Activated CD4-positive, alpha-beta T cell treated with anti-CD3 and anti-CD28 coated beads, Interleukin-2, amount 50 U/mL, for 24 hours (primary cell): ENCODE data around the gene CUL1.
"Not testable (repeated sequence)": the region's sequence is repeated elsewhere in the genome, so short reads cannot be mapped to it uniquely, and the experiment has no call there.

Experiments
- DNase-seq, 2 donors: peaks; one replicate each; pipeline ENCODE4 v3.0.0-alpha.2; 2020; ENCODE audit warnings: low read depth in 1 of 2, low spot score in 1 of 2

The CUL1 gene

DNA sequence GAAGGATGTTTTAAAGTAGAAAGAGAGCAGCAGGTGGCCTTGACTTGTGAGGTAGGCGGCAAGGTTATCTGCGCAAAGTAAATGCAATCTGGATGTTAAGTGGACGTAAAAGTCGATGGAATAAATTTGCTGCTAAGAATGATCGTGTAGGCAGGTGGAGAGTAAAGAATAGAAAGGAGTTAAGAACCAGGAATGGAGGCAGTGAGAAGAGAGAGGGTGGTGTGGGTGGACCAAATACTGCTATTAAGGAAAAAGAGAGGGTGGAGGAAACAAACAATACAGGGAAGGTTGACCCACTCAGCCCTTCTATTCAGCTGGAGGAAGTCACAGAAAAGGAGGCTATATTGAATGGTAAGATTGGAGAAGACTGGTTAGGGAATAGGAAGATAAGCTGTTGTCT lies 1.9 kb upstream of the CUL1 start:
- no peak for DNase-seq

DNA sequence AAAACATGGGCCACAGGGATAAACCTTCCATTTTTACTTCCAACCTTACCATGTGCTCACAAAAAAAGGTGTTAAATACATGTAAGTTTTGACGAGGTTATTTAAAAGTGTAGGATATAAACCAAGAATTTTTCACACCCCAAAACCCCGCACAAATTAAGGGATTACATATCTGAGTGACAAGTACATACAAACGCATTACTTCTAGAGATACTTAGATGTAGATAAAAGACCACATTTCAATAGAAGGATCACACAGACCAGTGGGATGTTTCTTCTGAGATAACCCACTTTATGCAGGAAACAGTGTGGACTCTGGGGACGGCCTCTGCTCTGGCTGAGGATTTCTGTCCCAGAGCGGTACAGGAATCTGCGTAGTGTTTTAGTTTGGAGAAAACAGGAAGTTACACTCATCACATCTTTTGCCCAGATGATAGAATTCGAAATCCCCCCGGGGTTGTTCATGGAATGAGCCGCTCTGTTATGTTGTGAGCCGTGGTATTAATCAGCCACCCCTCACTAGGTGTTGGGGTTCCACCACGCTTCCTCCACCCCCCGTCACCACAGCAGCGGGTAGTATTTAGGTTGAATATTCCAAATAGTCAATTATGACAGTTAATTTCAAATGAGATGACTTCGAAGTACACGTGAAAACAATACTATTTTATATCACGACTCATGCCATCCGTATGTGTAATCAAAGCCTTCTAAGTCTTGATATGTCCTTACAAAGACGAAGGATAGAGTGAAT lies 1.3 kb upstream of the CUL1 start:
- DNase-seq: peak; percentile 20 to 65

DNA sequence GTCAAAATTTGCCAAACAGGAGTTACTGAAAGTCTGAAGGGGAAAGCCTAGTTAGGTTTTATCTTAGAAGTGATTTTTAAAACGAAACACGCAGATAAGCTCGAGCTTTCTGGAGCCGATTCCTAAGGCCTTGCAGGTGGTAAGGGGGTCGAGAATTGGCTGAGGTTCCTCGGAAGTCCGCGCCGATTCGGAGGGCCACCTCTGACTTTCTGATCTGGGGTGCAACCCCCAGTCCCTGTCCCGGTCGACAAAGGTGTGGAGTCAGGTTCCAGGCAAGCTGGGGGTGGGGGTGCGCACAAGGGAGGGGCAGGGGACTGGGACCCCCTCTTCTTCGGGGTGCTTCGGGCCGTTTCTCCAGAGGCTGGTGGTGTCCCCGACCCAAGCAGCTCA lies 701 bp upstream of the CUL1 start:
- DNase-seq: no peak

DNA sequence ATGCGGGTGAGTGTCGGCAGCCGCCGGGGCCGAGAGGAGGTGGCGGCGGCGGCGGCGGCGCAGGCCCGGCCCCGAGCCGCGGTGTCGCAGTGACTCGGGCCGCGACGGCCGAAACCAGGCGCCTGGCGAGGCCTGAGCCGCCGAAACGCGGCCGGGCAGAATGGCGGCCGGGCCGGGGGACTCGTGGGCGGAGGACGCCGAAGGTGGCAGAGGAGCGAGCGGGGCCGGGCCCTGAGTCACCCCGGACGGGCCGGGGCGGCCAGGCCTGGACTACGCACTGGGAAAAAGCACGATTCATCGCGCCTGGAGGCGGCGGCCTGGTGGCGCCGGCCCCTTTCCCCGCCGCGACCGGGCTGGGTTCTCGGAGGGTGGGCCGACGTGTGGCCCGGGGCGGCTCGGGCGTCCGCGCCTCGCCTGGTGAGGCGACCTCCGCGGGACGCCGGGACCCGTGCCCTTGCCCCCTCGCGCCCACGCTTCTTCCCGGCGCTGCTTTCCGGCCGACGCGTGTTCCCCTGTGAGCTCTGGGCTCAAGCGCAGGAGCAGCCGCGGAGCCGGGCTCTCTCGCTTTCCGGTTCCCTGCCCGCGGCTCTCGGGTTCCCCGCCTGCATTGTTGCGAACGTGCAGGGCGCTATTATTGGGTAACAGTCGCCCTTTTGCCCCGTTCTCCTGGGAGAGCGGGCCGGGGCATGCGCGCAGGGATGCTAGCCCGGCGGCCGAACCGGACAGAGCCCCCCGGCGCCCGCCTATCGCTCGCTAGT lies 500 bp downstream of the CUL1 start:
- DNase-seq: peak; percentile 18 to 28

DNA sequence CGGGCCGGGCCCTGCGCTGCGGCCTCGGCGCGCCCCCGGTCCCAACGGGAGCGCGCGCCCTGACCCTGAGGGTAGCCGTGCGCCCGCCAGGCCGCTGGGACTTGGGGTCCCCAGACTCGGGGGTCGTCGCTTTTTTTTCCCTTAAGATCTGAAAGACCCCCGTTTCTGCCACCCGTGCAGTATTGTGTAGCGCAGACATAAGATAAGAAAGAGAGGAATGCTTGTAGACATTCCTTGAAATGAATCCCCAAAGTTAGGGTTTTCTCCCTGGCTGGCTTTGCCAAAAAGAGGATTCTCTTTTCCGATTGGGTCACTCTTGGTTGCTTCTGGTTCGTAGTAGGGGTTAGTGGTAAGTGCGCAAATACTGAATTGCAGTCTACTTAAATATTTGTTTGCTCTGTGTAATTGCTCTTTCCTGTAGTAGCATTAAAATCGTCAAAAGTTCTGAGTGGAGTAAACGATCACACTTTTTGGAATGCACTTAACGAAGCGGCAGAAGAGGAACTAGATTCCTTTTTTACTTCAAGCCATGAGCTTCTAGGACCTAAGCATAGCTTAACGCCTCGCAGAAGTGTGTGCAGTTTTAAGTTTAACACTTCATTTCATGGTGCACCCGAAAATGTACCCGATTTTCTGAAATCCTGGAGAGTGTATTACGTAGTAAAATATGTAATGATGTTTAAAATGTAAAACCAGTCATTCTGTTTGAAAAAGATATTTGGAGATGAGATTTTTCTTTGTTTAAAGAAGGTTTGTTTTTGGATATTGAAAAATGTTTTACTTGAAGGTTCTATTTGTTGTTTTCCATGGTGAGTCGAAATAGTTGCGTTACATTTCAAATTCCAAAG lies 1.3 kb downstream of the CUL1 start:
- no peak for DNase-seq

DNA sequence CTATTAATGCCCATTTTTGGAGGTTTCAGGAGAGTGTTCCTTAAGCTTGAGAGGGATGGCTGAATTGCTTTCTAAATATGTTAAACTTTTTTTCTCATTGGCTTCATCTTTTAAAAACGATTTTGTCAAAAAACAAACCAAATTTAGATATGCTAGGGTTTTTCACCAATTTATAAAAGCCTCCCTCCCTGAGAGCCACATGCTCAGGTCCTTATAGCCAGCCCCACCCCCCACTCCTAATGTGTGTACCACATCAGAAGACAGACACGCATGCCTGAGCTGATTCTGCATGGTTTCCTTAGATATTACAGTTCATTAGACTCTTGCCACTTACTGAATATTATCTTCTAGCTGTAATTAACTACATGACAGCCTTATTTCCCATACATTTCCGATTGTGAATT lies 2.0 kb downstream of the CUL1 start:
- peak in 1 of 2 donors; percentile 39 for DNase-seq

DNA sequence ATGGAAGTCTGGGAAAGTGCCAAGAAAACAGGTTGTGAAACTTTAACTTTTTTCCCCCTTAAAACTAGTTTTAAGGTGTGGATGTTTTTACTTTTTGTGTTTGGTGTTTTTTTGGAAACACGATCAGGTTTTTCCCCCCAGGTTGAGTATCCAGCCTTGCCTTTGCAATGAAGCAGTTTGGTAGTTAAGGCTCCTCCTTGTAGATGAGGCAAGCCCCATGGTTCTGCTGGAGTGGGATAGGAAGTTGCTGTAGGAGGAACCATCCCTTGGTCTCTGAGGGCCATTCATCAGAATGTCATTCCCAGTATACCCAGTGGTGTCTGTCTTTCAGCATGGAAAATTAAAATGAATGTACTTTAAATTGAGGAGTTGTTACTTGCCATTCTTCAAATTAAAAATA lies 2.7 kb downstream of the CUL1 start:
- no peak for DNase-seq

DNA sequence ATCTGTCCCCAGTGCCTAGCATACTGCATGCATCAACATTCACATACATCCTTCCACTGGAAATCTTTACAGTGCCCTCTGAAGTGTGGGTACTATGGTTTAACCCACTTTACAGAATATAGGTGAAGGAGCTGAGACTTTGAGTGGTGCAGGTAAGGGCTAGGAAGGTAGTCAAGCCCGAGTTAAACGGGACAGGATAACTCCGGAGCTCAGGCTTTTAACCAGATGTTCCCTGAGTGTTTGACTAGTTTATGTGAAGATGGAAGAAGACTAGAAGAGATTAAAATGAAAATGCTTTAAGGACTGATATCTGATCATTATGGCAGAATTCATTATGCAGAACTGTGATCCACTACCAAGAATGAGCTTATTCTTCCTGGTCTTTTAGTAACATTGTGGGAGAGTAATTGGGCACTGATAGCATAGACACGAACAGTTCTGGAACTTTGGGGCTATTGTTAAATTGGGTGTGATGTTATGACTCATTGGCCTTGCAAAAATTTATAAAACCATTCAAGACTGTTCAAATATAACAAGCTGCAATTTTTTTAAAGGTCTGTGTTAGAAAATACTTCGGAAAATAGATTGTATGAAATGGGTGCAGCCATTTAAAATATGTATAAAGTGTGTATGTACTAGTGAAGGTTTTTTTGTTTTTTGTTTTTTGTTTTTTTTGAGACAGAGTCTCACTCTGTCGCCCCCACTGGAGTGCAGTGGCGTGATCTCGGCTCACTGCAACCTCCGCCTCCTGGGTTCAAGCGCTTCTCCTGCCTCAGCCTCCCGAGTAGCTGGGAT lies 4.4 kb downstream of the CUL1 start:
- no peak for DNase-seq

DNA sequence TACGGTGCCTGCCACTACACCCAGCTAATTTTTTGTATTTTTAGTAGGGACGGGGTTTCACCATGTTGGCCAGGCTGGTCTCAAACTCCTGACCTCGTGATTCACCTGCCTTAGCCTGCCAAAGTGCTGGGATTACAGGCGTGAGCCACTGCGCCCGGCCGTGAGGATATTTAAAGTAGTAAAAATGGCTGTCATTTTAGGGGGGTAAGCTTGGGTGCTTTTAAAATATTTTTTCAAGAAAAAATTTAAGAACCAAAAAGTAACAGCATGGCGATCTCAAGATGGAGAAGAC lies 4.9 kb downstream of the CUL1 start:
- not testable (repeated sequence) for DNase-seq

DNA sequence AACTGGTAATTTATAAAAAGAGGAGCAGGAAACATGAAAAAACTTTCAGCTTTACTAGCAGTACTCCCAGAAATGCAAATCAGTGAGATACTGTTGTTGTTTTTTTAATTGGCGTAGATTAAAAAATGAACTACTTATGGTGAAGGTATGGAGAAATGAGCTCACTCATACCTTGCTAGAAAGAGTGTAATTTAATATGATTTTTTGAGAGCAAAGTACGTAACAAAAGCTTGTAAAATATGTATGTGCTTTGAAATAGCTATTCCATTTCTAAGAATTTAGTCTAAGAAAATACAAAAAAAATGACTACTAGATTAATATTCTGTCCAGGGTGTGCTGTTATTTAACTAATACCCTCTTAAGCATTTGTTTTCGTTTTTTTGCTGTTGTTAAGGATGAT lies 5.5 kb downstream of the CUL1 start:
- no peak for DNase-seq

DNA sequence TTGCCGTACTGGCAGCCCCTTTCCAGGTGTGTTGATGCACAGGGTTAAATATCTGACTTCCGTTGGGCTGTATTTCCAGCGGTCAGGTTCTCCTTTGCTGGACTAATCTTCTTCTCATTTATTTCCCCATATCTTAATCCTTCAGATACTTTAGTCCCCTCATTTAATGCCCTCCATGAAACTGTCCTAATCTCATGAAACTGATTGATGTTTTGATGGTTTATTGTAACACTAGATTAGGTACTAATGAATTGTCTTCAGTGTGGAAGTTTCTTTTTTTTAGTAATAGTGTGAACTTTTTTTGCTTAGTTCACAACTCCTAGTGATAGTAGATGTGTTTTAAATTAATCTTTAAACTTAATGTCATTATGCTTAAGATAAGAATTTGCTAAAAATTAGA lies 6.3 kb downstream of the CUL1 start:
- DNase-seq: no peak

DNA sequence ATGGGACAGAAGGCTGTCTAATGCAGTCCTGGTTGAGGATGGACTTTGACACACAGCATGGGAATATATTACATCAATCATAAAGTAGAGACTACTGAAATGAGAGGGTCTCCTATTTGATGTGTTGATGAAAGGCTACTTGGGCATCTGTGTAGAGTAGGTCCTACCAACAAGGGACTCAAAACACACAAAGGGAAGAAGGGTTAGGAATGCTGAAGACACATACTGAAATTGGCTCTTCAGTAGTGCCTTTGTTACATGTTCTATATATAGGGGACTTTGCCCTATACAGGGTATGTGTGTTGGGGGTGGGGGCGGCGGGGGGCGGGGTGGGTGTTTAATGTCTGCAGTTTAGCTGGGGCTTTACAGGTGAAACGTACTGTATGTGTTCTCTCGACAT lies 7.7 kb downstream of the CUL1 start:
- DNase-seq: no peak

DNA sequence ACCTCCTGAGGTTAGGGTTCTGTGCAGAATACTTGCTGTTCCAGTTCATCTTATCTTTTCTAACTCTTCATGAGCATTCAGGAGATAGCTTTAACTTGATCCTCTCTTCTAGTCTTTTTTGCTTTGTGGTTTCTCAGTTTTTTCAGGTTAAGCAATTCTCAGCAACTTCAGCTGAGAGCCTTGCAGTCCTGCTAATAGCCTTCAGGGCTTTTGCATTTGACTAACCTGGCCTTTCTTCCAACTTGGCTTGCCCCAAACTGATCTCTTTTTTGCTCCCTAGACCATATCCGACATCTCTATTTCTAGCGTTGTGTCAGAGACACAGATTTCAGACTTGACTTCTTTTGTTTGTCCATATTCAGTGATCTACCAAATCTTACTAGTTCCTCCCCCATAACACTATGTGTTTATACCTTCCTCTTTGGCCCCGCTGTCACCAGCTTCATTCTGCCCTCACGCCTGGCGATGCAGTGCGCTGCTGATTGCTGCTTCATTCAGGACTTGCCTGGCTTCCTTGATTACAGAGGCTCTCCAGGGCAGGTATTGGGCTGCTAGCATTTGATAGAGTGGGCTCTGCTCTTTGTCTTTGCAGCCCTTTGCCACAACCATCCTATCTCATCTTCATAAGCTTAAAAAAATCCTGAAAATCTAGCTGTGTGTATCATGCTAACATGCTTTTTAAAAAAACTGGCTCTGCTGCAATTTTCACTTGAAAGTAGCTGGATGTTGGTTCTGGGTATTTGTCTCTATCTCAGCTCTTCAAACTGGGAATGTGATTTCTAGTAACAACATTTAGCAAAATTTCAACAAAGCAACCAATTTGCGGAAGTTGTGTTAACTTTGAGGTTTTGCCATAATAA lies 9.6 kb downstream of the CUL1 start:
- DNase-seq: no peak

DNA sequence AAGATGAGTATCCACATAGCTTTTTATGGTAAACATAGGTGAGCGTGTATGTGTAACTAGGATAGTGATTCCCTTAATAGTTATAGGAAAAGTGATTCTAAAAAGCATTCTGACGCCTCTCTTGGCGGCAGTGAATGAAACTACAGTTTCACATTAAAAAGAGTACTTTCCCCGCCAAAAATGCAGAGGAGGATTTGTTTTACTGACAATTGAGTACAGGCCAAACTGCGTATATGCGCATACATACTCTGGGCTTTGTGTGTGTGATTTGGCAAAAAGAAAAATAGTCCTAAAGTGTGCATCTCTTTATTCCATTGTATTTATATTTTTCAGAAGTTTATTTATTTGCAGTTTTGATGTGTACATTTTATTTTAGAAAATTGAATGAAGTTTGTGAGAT lies 10.3 kb downstream of the CUL1 start:
- no peak for DNase-seq

DNA sequence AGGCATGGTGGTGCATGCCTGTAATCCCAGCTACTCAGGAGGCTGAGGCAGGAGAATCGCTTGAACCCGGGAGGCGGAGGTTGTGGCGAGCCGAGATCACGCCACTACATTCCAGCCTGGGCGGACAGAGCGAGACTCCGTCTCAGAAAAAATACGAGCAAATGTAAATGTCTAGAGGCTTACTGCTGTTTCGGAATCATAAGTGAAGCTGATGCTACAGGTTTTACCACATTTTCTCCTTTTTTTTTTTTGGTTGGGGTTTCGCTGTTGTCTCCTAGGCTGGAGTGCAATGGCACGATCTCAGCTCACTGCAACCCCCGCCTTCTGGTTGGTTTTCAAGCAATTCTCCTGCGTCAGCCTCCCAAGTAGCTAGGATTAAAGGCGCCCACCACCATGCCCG lies 11.7 kb downstream of the CUL1 start:
- DNase-seq: not testable (repeated sequence)

DNA sequence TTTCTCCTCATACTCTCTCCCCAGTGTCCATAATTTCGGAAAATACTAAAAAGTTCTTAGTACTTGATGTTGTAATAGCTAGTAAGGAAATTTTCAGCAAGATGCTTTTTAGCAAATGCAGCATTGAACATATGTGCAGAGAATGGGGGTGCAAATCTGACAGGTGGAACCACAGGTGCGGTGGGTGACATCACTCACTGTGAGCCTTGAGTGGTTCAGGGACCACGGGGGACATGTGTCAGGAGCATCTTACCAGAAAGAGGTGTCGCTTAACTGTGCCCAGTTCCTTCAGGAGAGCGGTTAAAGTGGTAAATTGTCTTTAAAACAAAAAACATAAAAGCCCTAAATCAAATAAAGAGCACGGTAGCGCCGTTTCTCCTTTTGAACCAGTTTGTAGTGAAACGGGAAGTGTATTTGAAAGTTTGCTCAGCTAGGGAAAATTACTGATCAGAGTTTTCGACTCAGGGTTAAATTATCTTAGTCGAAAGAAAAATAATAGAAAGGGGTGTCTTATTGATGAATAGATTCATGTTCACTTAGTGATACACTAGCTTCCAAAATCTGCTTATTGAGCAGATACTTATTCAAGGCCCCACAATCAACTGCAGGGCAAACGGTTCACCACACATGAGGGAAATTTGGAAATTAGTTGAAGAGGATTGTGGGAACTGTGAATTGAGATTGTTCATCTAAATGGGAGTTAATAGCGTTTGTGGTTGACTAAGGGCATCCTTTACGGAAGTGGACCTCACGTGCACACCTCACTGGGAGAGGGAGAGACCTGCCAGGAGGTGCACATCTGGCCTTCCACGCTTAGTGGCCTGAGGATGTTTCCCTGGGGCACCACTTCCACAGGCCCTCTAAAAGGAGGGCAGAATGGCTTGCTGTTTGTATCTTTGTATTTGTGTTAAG lies 12.7 kb downstream of the CUL1 start:
- no peak for DNase-seq

DNA sequence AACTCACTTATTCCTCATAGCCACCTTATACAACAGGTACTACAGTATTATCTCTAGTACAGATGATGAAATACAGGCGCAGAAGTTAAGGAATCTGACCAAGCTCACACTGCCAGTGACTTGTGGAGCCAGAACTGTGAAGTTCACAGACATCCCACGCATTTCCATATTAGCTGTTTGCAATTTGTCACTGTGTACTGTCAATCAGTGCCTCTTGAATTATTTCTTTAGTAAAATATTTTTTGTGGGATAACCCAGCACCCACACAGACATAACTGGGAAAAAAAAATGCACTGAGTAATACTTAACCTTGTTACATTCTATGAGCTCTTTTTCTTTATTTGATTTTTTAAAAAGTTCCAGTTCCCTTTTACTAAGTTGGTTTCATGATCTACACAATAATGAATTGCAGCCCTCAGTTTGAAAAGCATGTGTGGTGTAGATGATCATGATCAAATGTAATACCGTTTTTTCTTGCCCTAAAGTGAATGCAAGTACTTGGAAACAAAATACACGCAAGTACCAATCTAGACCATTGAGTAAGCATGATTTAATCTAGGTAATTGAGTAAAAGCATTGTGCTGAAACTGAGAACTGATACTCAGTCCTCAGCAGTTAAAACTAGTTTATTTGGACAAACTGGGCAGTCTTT lies 14.1 kb downstream of the CUL1 start:
- DNase-seq: no peak

DNA sequence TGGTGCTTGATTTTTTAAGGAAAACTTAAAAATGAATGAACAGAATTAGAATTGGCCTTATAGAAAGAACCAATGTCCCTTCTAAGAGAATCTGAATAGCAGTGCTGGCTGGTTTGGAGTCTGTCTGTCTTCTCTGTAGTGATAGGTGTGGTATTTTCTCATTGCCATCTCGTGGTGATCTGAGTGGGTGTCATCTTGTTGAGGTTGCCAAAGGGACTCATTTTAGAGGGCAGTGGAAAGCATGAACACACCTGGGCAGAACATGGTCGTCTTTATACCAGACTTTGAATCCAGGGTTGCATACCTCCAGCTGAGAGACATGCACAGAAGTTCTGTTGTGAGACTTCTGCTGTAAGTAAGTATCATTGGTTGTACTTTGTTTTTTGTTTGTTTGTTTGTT lies 15.8 kb downstream of the CUL1 start:
- no peak for DNase-seq

DNA sequence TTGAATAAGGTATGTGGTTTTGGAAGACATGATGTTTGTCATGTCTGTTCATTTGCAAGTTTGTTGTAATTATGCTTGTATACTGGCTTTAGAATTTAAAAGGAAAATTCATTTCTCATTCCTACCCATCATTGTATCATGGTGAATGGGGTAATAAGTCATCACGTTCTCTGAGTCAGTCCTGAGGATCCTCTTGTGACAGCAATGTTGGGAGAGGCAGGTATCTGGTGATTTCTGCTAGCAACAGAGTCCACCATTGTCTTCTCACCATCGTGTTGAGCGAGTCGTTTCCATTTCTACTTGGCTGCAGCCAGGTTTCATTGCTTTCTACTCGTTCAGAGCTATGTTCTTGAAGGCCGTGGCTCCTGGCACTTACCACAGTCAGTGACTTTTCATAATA lies 16.3 kb downstream of the CUL1 start:
- DNase-seq: no peak
